LNCAP (cell line): Measurements from ENCODE around the gene GFOD2.

ENCODE experiments used
- CTCF ChIP-seq: fragments of 450-650 bp; IDR thresholded peaks from 2 replicates; pipeline ENCODE4 v1.5.1; 2017; ENCODE audit warnings: mild to moderate bottlenecking

The GFOD2 gene

GRCh38 chr16:67748834-67749233 is 29.7 kb upstream of the GFOD2 start:
- TF ChIP-seq CTCF = no peak

GRCh38 chr16:67746846-67747245 is 27.7 kb upstream of the GFOD2 start:
- TF ChIP-seq CTCF = no peak

- TF ChIP-seq CTCF = no peak
Observed at GRCh38 chr16:67741118-67741517, 22.0 kb upstream of the GFOD2 start.

GRCh38 chr16:67740391-67740790 is 21.3 kb upstream of the GFOD2 start:
- TF ChIP-seq CTCF = no peak

- no peak for TF ChIP-seq CTCF
Observed at GRCh38 chr16:67736858-67737257, 17.7 kb upstream of the GFOD2 start.

- no peak for TF ChIP-seq CTCF
Observed at GRCh38 chr16:67734731-67735201, 15.7 kb upstream of the GFOD2 start.

- TF ChIP-seq CTCF = no peak
Observed at GRCh38 chr16:67733734-67734470, 14.8 kb upstream of the GFOD2 start.

GRCh38 chr16:67731753-67732095 is 12.6 kb upstream of the GFOD2 start:
- no peak for TF ChIP-seq CTCF
